CD4-positive, alpha-beta T cell treated with Interleukin-6 at 100 ng/mL for 8 hours (primary cell): ENCODE measurements around the gene SLC25A42.
"Not testable (repeated sequence)": the region's sequence is repeated elsewhere in the genome, so short reads cannot be mapped to it uniquely, and the experiment has no call there.

Experiments
- DNase-seq: peaks from one replicate; pipeline ENCODE4 v3.0.0-alpha.2; 2020; ENCODE audit warnings: mixed read lengths, low spot score

Gene SLC25A42

GRCh38 chr19:19068659-19069654 is 5.2 kb downstream of the SLC25A42 start:
- DNase-seq, result no peak

GRCh38 chr19:19071897-19072296 is 8.1 kb downstream of the SLC25A42 start:
- no peak for DNase-seq

- no peak for DNase-seq
These were observed 10.5 kb downstream of the SLC25A42 start for GRCh38 chr19:19074196-19074882.

GRCh38 chr19:19075126-19075525 is 11.3 kb downstream of the SLC25A42 start:
- DNase-seq, result no peak

- DNase-seq, result no peak
These were observed 12.7 kb downstream of the SLC25A42 start for GRCh38 chr19:19076476-19076875.

- DNase-seq, result no peak
These were observed 13.3 kb downstream of the SLC25A42 start for GRCh38 chr19:19077103-19077502.

GRCh38 chr19:19078801-19079200 is 15.0 kb downstream of the SLC25A42 start:
- no peak for DNase-seq

GRCh38 chr19:19079571-19079970 is 15.8 kb downstream of the SLC25A42 start:
- no peak for DNase-seq

GRCh38 chr19:19081642-19082151 is 17.9 kb downstream of the SLC25A42 start:
- DNase-seq, result no peak

GRCh38 chr19:19083413-19084178 is 19.8 kb downstream of the SLC25A42 start:
- no peak for DNase-seq

- DNase-seq, result no peak
These were observed 23.9 kb downstream of the SLC25A42 start for GRCh38 chr19:19087676-19088075.

- no peak for DNase-seq
These were observed 30.7 kb downstream of the SLC25A42 start for GRCh38 chr19:19094513-19094912.

GRCh38 chr19:19095691-19096090 is 31.9 kb downstream of the SLC25A42 start:
- no peak for DNase-seq

GRCh38 chr19:19096641-19097627 is 33.1 kb downstream of the SLC25A42 start:
- DNase-seq, result no peak

GRCh38 chr19:19098084-19098702 is 34.4 kb downstream of the SLC25A42 start:
- DNase-seq, result no peak

GRCh38 chr19:19098703-19099632 is 35.2 kb downstream of the SLC25A42 start:
- DNase-seq, result no peak

GRCh38 chr19:19101540-19101939 is 37.7 kb downstream of the SLC25A42 start:
- DNase-seq, result no peak

- not testable (repeated sequence) for DNase-seq
These were observed 38.8 kb downstream of the SLC25A42 start for GRCh38 chr19:19102566-19102965.

GRCh38 chr19:19103167-19103566 is 39.4 kb downstream of the SLC25A42 start:
- DNase-seq, result no peak
